H1 (cell line): ENCODE results near the gene AP3S1.

Experiments used
- HDAC6 ChIP-seq: IDR thresholded peaks from one replicate; pipeline ENCODE4 v1.7.1; 2012; ENCODE audit warnings: low read depth, mild to moderate bottlenecking, inconsistent platforms, low read length, moderate library complexity
- MAX ChIP-seq: IDR thresholded peaks from 2 replicates; pipeline ENCODE4 v1.6.1; 2012; ENCODE audit warnings: inconsistent platforms
- POLR2A ChIP-seq, 2 experiments: IDR thresholded peaks; 1 replicate in 1 of 2; 2 replicates in 1 of 2; pipeline ENCODE4 v1.6.1; 2011; ENCODE audit warnings: low read depth in 2 of 2, low read length in 2 of 2, mild to moderate bottlenecking in 2 of 2; ENCODE audit errors: control extremely low read depth in 1 of 2
- POLR2AphosphoS5 ChIP-seq: IDR thresholded peaks from 2 replicates; pipeline ENCODE4 v1.6.1; 2011; ENCODE audit warnings: low read depth, low read length
- RNF2 ChIP-seq: fragments of 200-900, 300-1000 bp; sonication (generic); IDR thresholded peaks from 2 replicates; pipeline ENCODE4 v1.7.1; 2016; ENCODE audit warnings: borderline replicate concordance, low read depth, mild to moderate bottlenecking, antibody characterized with exemption, low read length; ENCODE audit not compliant: poor library complexity, severe bottlenecking; ENCODE audit errors: missing control alignments
- SP1 ChIP-seq: IDR thresholded peaks from 2 replicates; pipeline ENCODE4 v1.6.1; 2011; ENCODE audit warnings: low read depth, low read length
- TAF1 ChIP-seq: IDR thresholded peaks from 2 replicates; pipeline ENCODE4 v1.6.1; 2011; ENCODE audit warnings: mild to moderate bottlenecking, low read depth, low read length
- TF ChIP-seq, protein P1 (sequence below), 3 experiments: IDR thresholded peaks; 1 replicate in 2 of 3; 2 replicates in 1 of 3; pipeline versions ENCODE4 v1.5.1 to v1.6.1; 2011; ENCODE audit warnings: low read length in 3 of 3, mild to moderate bottlenecking in 3 of 3, inconsistent platforms in 2 of 3, low read depth in 1 of 3, moderate library complexity in 1 of 3; ENCODE audit not compliant: insufficient read depth in 1 of 3; ENCODE audit errors: control extremely low read depth in 1 of 3

DNA sequence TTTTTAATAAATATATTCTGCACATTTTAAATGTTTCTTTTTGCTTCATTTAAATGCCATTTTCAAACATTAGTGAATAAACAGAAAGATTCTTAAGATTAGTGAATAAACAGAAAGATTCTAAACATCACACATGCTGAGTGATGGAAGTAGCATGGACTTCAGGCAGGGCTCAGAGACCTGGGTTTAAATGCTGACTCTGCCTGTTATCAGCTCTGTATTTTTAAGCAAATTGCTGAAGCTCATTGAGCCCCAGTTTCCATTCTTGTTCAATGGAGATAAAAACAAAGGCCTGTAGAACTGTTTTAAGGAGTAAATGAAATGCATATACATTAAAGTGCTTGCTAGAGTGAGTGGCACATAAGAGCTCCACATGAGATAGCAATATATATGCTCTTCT, 112.4 kb downstream of the AP3S1 start:
- TF ChIP-seq, protein P1, sequence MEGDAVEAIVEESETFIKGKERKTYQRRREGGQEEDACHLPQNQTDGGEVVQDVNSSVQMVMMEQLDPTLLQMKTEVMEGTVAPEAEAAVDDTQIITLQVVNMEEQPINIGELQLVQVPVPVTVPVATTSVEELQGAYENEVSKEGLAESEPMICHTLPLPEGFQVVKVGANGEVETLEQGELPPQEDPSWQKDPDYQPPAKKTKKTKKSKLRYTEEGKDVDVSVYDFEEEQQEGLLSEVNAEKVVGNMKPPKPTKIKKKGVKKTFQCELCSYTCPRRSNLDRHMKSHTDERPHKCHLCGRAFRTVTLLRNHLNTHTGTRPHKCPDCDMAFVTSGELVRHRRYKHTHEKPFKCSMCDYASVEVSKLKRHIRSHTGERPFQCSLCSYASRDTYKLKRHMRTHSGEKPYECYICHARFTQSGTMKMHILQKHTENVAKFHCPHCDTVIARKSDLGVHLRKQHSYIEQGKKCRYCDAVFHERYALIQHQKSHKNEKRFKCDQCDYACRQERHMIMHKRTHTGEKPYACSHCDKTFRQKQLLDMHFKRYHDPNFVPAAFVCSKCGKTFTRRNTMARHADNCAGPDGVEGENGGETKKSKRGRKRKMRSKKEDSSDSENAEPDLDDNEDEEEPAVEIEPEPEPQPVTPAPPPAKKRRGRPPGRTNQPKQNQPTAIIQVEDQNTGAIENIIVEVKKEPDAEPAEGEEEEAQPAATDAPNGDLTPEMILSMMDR (IDR thresholded peaks at IDR 0.05; ENCODE audit: control extremely low read depth in 1 of 3, insufficient read depth in 1 of 3, low read depth in 1 of 3, low read length in 3 of 3): no peak
- TF ChIP-seq TAF1 (no peak), HDAC6 (no peak), SP1 (no peak), MAX (no peak), POLR2A (IDR thresholded peaks at IDR 0.05; ENCODE audit: control extremely low read depth in 1 of 2, low read depth in 2 of 2, low read length in 2 of 2) (no peak), POLR2AphosphoS5 (no peak), RNF2 (no peak)
